H9 (cell line): Measurements from ENCODE around the gene BRF1. TPM values are rescaled to one million over a fixed set of nuclear protein-coding genes. Genes with fewer than 3 reads are reported as not detected.
A peak's percentile ranks its signal among the peaks of the same experiment; 100 is the strongest.

Source experiments
- DNase-seq: peaks from one replicate; pipeline ENCODE4 v3.0.0-alpha.2; 2017
- H2AFZ ChIP-seq: one replicate; pipeline ENCODE4 v1.6.1; 2013; ENCODE audit warnings: mild to moderate bottlenecking, low read length, control low read depth, moderate library complexity
- H2AK5ac ChIP-seq: 2 replicates; pipeline ENCODE4 v1.6.1; 2013; ENCODE audit warnings: low read length, control low read depth, mixed read lengths; ENCODE audit not compliant: insufficient read length
- H2BK120ac ChIP-seq: one replicate; pipeline ENCODE4 v1.6.1; 2013; ENCODE audit warnings: low read depth, mild to moderate bottlenecking, low read length, control low read depth, inconsistent platforms; ENCODE audit not compliant: poor library complexity, severe bottlenecking
- H2BK12ac ChIP-seq: 2 replicates; pipeline ENCODE4 v1.6.1; 2013; ENCODE audit warnings: low read length, control low read depth, mixed read lengths, low read depth; ENCODE audit not compliant: insufficient read length
- H2BK15ac ChIP-seq: 2 replicates; pipeline ENCODE4 v1.6.1; 2013; ENCODE audit warnings: low read depth, low read length, control low read depth
- H2BK20ac ChIP-seq: one replicate; pipeline ENCODE4 v1.6.1; 2013; ENCODE audit warnings: low read depth, mild to moderate bottlenecking, low read length, control low read depth, inconsistent platforms; ENCODE audit not compliant: poor library complexity, severe bottlenecking
- H2BK5ac ChIP-seq: 2 replicates; pipeline ENCODE4 v1.6.1; 2013; ENCODE audit warnings: low read length, control low read depth, mixed read lengths; ENCODE audit not compliant: insufficient read length
- H3K14ac ChIP-seq: 2 replicates; pipeline ENCODE4 v1.6.1; 2013; ENCODE audit warnings: low read length, control low read depth; ENCODE audit not compliant: insufficient read depth
- H3K18ac ChIP-seq: 2 replicates; pipeline ENCODE4 v1.6.1; 2013; ENCODE audit warnings: low read depth, mild to moderate bottlenecking, mixed read lengths, low read length, control low read depth; ENCODE audit not compliant: insufficient read length
- H3K23ac ChIP-seq: 2 replicates; pipeline ENCODE4 v1.6.1; 2013; ENCODE audit warnings: low read length, control low read depth, mixed read lengths, low read depth; ENCODE audit not compliant: insufficient read length
- H3K23me2 ChIP-seq: 2 replicates; pipeline ENCODE4 v1.6.1; 2013; ENCODE audit warnings: low read depth, mild to moderate bottlenecking, mixed read lengths, low read length, control low read depth; ENCODE audit not compliant: insufficient read length, poor library complexity, severe bottlenecking
- H3K27ac ChIP-seq: 2 replicates; pipeline ENCODE4 v1.5.1; 2013; ENCODE audit warnings: low read length, control low read depth, mixed read lengths, low read depth; ENCODE audit not compliant: insufficient read length
- H3K27me3 ChIP-seq: 2 replicates; pipeline ENCODE4 v1.6.1; 2013; ENCODE audit warnings: low read length, control low read depth, inconsistent platforms; ENCODE audit not compliant: insufficient read depth
- H3K4ac ChIP-seq: 2 replicates; pipeline ENCODE4 v1.6.1; 2013; ENCODE audit warnings: low read depth, mild to moderate bottlenecking, control low read depth, inconsistent platforms, low read length, moderate library complexity
- H3K4me1 ChIP-seq: 2 replicates; pipeline ENCODE4 v1.6.1; 2013; ENCODE audit warnings: low read length, control low read depth, inconsistent platforms; ENCODE audit not compliant: insufficient read depth
- H3K4me2 ChIP-seq: 2 replicates; pipeline ENCODE4 v1.6.1; 2013; ENCODE audit warnings: low read length, control low read depth, mixed read lengths; ENCODE audit not compliant: insufficient read length, insufficient read depth
- H3K56ac ChIP-seq: 2 replicates; pipeline ENCODE4 v1.6.1; 2013; ENCODE audit warnings: low read depth, mild to moderate bottlenecking, mixed read lengths, low read length, control low read depth; ENCODE audit not compliant: insufficient read length
- H3K79me1 ChIP-seq: 2 replicates; pipeline ENCODE4 v1.6.1; 2013; ENCODE audit warnings: low read depth, mild to moderate bottlenecking, moderate library complexity, low read length, control low read depth, inconsistent platforms; ENCODE audit not compliant: insufficient read depth, poor library complexity, severe bottlenecking
- H3K79me2 ChIP-seq: 2 replicates; pipeline ENCODE4 v1.6.1; 2013; ENCODE audit warnings: low read length, control low read depth, inconsistent platforms; ENCODE audit not compliant: insufficient read depth
- H3K9ac ChIP-seq: 2 replicates; pipeline ENCODE4 v1.6.1; 2013; ENCODE audit warnings: low read length, control low read depth, mixed read lengths; ENCODE audit not compliant: insufficient read length; ENCODE audit errors: extremely low read depth
- H3K9me3 ChIP-seq: one replicate; pipeline ENCODE4 v1.6.1; 2013; ENCODE audit warnings: low read depth, low read length, inconsistent platforms; ENCODE audit not compliant: control insufficient read depth
- H3T11ph ChIP-seq: one replicate; pipeline ENCODE4 v1.6.1; 2013; ENCODE audit warnings: mild to moderate bottlenecking, low read length, control low read depth, inconsistent platforms
- H4K20me1 ChIP-seq: one replicate; pipeline ENCODE4 v1.6.1; 2013; ENCODE audit not compliant: control insufficient read depth, insufficient read length, insufficient read depth
- H4K5ac ChIP-seq: 2 replicates; pipeline ENCODE4 v1.6.1; 2013; ENCODE audit warnings: low read depth, mild to moderate bottlenecking, mixed read lengths, low read length, control low read depth; ENCODE audit not compliant: insufficient read length
- H4K8ac ChIP-seq: replicated peaks from 2 replicates; pipeline ENCODE4 v1.6.1; 2013; ENCODE audit warnings: low read length, control low read depth, mixed read lengths, low read depth; ENCODE audit not compliant: insufficient read length
- H4K91ac ChIP-seq: 2 replicates; pipeline ENCODE4 v1.6.1; 2013; ENCODE audit warnings: low read depth, mild to moderate bottlenecking, moderate library complexity, mixed read lengths, low read length, control low read depth; ENCODE audit not compliant: insufficient read length
- H3K27ac Mint-ChIP-seq, 3 experiments: 2 replicates in 2 of 3; 3 replicates in 1 of 3; pipeline ENCODE4 v1.8.0; 2020 to 2021; ENCODE audit warnings: mixed read lengths in 3 of 3, mild to moderate bottlenecking in 1 of 3, moderate library complexity in 1 of 3
- H3K27me3 Mint-ChIP-seq: 2 replicates; pipeline ENCODE4 v1.8.0; 2021; ENCODE audit warnings: low read depth, mild to moderate bottlenecking, moderate library complexity, mixed read lengths
- H3K36me3 Mint-ChIP-seq, 3 experiments: 2 replicates in 2 of 3; 3 replicates in 1 of 3; pipeline ENCODE4 v1.8.0; 2020 to 2021; ENCODE audit warnings: low read depth in 3 of 3, mixed read lengths in 3 of 3; ENCODE audit not compliant: insufficient read depth in 1 of 3
- H3K4me1 Mint-ChIP-seq, 2 experiments: 2 replicates each; pipeline ENCODE4 v1.8.0; 2020; ENCODE audit warnings: mixed read lengths in 2 of 2
- H3K4me3 Mint-ChIP-seq, 2 experiments: 2 replicates in 1 of 2; 3 replicates in 1 of 2; pipeline ENCODE4 v1.8.0; 2020 to 2021; ENCODE audit warnings: mild to moderate bottlenecking in 2 of 2, mixed read lengths in 2 of 2, moderate library complexity in 1 of 2
- H3K9me3 Mint-ChIP-seq, 2 experiments: 2 replicates in 1 of 2; 3 replicates in 1 of 2; pipeline ENCODE4 v1.8.0; 2020; ENCODE audit warnings: mild to moderate bottlenecking in 2 of 2, mixed read lengths in 2 of 2, moderate library complexity in 1 of 2
- CTCF ChIP-seq: fragments of 200-600 bp; sonication (generic); conservative IDR thresholded peaks from 3 replicates; pipeline ENCODE4 v1.8.0; 2021; ENCODE audit warnings: antibody characterized with exemption, mild to moderate bottlenecking
- WGBS: extraction: QIAGEN DNeasy Blood & Tissue Kit; methylation state at CpG from one replicate; pipeline ENCODE4 v1.1.7; 2013; ENCODE audit warnings: missing lambda C conversion rate, low lambda C conversion rate, mixed read lengths; ENCODE audit not compliant: insufficient read length; ENCODE audit errors: extremely low coverage; 5-methylcytosine and 5-hydroxymethylcytosine counted together
- total RNA-seq: library from RNA; stranded (reverse); gene quantifications from 2 replicates; pipeline ENCODE4 v1.2.1, GENCODE V29; 2021

The BRF1 gene
- total RNA-seq, 1 experiment from 2014 or later = 28.3 TPM

GRCh38 chr14:105331575-105332349 lies 31.0 kb upstream of the BRF1 start:
- Histone ChIP-seq H3T11ph (no peak overlapping the region), H3K79me2 (peaks cover 5% of the 10 kb centered on the region; the same call in 1 of the 2 replicates), H4K20me1 (peaks cover 4% of the 10 kb centered on the region), H3K4me2 (no peak overlapping the region), H3K56ac (no peak overlapping the region), H2BK20ac (no peak overlapping the region), H4K8ac (no peak overlapping the region), H3K23me2 (no peaks in the 10 kb centered on the region), H3K79me1 (peaks cover 8% of the 10 kb centered on the region), H3K4ac (no peak overlapping the region), H2AFZ (no peak overlapping the region), H3K23ac (no peak overlapping the region), H3K18ac (no peak overlapping the region), H3K4me1 (peaks cover 3% of the 10 kb centered on the region; the same call in 1 of the 2 replicates), H2AK5ac (no peak overlapping the region), H3K14ac (no peak overlapping the region; the same call in 1 of the 2 replicates), H3K27ac (no peak overlapping the region), H2BK5ac (no peak overlapping the region), H3K27me3 (no peaks in the 10 kb centered on the region), H4K91ac (no peak overlapping the region), H3K9me3 (no peaks in the 10 kb centered on the region), H2BK120ac (no peak overlapping the region), H2BK12ac (no peak overlapping the region), H4K5ac (no peak overlapping the region), H2BK15ac (no peak overlapping the region), H3K9ac (no peak overlapping the region)
- no peak for TF ChIP-seq CTCF
- peaks cover 0 to 4% of the 10 kb centered on the region in 2 experiments; a peak in 1 of 5 replicates for H3K9me3 Mint-ChIP-seq
- no peak for DNase-seq
- peaks cover 41 to 42% of the 10 kb centered on the region in 2 experiments for H3K4me1 Mint-ChIP-seq
- WGBS = no CpG with 5 or more reads among the region's 8 CpGs
- no peak overlapping the region for H3K4me3 Mint-ChIP-seq
- H3K27me3 Mint-ChIP-seq = no peaks in the 10 kb centered on the region; the same call in 1 of the 2 replicates
- peaks cover 0 to 9% (median 5%) of the 10 kb centered on the region in 3 experiments; a peak in 4 of 7 replicates for H3K36me3 Mint-ChIP-seq
- H3K27ac Mint-ChIP-seq = peak overlapping the region in 2 of 3 experiments; percentile 2 to 27; a peak in 2 of 7 replicates
